ENCODE measurements around the gene PRDM10.

Gene PRDM10

GRCh38 chr11:129968591-129969419 is 33.8 kb downstream of the PRDM10 start:
- H4K20me1 ChIP-seq (ENCODE audit: insufficient read depth, low read length), result no peaks in the 10 kb centered on the region
- no peaks in the 10 kb centered on the region for H3K9me3 ChIP-seq (ENCODE audit: low read length)
- no peak for TF ChIP-seq CTCF (IDR thresholded peaks at IDR 0.05; ENCODE audit: low read length)
- TF ChIP-seq EZH2 (IDR thresholded peaks at IDR 0.05; ENCODE audit: borderline replicate concordance, low read length), result no peak
- H3K9me2 ChIP-seq (ENCODE audit: low read depth, low read length), result no peaks in the 10 kb centered on the region
- peak overlapping the region; percentile 62 for H3K4me2 ChIP-seq (ENCODE audit: low read length)
- H3F3A ChIP-seq (ENCODE audit: insufficient read depth, low read length), result peaks cover 5% of the 10 kb centered on the region; the same call in 1 of the 2 replicates
- no peak overlapping the region for H2AFZ ChIP-seq (ENCODE audit: low read length)
- peaks cover 89% of the 10 kb centered on the region for H3K4me1 ChIP-seq (ENCODE audit: insufficient read depth, low read length, severe bottlenecking)
- H3K4me3 ChIP-seq (ENCODE audit: low read depth, low read length, poor library complexity, severe bottlenecking), result peak overlapping the region; percentile 20
- no peaks in the 10 kb centered on the region for H3K79me2 ChIP-seq (ENCODE audit: insufficient read depth, low read length)
- peak overlapping the region; percentile 43; the same call in 1 of the 2 replicates for H3K9ac ChIP-seq (ENCODE audit: low read length)
- H3K27me3 ChIP-seq (ENCODE audit: insufficient read depth, low read length), result no peaks in the 10 kb centered on the region
- peak overlapping the region; percentile 94 for H3K27ac ChIP-seq (ENCODE audit: low read depth, low read length, poor library complexity, severe bottlenecking)
- no peaks in the 10 kb centered on the region for H3K36me3 ChIP-seq (ENCODE audit: insufficient read depth, low read length)

GRCh38 chr11:129967996-129968395 is 34.6 kb downstream of the PRDM10 start:
- H2AFZ ChIP-seq (ENCODE audit: low read length), result no peak overlapping the region
- no peak overlapping the region for H3K4me3 ChIP-seq (ENCODE audit: low read depth, low read length, poor library complexity, severe bottlenecking)
- H3K4me2 ChIP-seq (ENCODE audit: low read length), result peak overlapping the region; percentile 62
- no peaks in the 10 kb centered on the region for H3K36me3 ChIP-seq (ENCODE audit: insufficient read depth, low read length)
- H3K9me3 ChIP-seq (ENCODE audit: low read length), result no peaks in the 10 kb centered on the region
- peaks cover 5% of the 10 kb centered on the region; the same call in 1 of the 2 replicates for H3F3A ChIP-seq (ENCODE audit: insufficient read depth, low read length)
- H3K27ac ChIP-seq (ENCODE audit: low read depth, low read length, poor library complexity, severe bottlenecking), result peak overlapping the region; percentile 94
- H3K79me2 ChIP-seq (ENCODE audit: insufficient read depth, low read length), result no peaks in the 10 kb centered on the region
- H3K27me3 ChIP-seq (ENCODE audit: insufficient read depth, low read length), result no peaks in the 10 kb centered on the region
- peaks cover 86% of the 10 kb centered on the region for H3K4me1 ChIP-seq (ENCODE audit: insufficient read depth, low read length, severe bottlenecking)
- no peaks in the 10 kb centered on the region for H4K20me1 ChIP-seq (ENCODE audit: insufficient read depth, low read length)
- TF ChIP-seq EZH2 (IDR thresholded peaks at IDR 0.05; ENCODE audit: borderline replicate concordance, low read length) (no peak), CTCF (IDR thresholded peaks at IDR 0.05; ENCODE audit: low read length) (no peak)
- no peaks in the 10 kb centered on the region for H3K9me2 ChIP-seq (ENCODE audit: low read depth, low read length)
- peak overlapping the region; percentile 43 for H3K9ac ChIP-seq (ENCODE audit: low read length)

GRCh38 chr11:129965248-129965647 is 37.4 kb downstream of the PRDM10 start:
- H2AFZ ChIP-seq (ENCODE audit: low read length), result no peak overlapping the region
- no peaks in the 10 kb centered on the region for H4K20me1 ChIP-seq (ENCODE audit: insufficient read depth, low read length)
- H3F3A ChIP-seq (ENCODE audit: insufficient read depth, low read length), result no peaks in the 10 kb centered on the region
- peaks cover 82% of the 10 kb centered on the region for H3K4me1 ChIP-seq (ENCODE audit: insufficient read depth, low read length, severe bottlenecking)
- no peaks in the 10 kb centered on the region for H3K36me3 ChIP-seq (ENCODE audit: insufficient read depth, low read length)
- no peak overlapping the region for H3K9ac ChIP-seq (ENCODE audit: low read length)
- no peak for TF ChIP-seq CTCF (IDR thresholded peaks at IDR 0.05; ENCODE audit: low read length)
- no peak for TF ChIP-seq EZH2 (IDR thresholded peaks at IDR 0.05; ENCODE audit: borderline replicate concordance, low read length)
- no peaks in the 10 kb centered on the region for H3K79me2 ChIP-seq (ENCODE audit: insufficient read depth, low read length)
- H3K9me3 ChIP-seq (ENCODE audit: low read length), result no peaks in the 10 kb centered on the region
- peak overlapping the region; percentile 94 for H3K27ac ChIP-seq (ENCODE audit: low read depth, low read length, poor library complexity, severe bottlenecking)
- H3K9me2 ChIP-seq (ENCODE audit: low read depth, low read length), result no peaks in the 10 kb centered on the region
- 0 out of 2 replicates have a peak overlapping the region, but pooled peaks have one; percentile 7 for H3K4me2 ChIP-seq (ENCODE audit: low read length)
- H3K27me3 ChIP-seq (ENCODE audit: insufficient read depth, low read length), result no peaks in the 10 kb centered on the region
- no peak overlapping the region for H3K4me3 ChIP-seq (ENCODE audit: low read depth, low read length, poor library complexity, severe bottlenecking)

Data from OCI-LY1 (cell line).